ENCODE results near the gene PCBD2.

DNA sequence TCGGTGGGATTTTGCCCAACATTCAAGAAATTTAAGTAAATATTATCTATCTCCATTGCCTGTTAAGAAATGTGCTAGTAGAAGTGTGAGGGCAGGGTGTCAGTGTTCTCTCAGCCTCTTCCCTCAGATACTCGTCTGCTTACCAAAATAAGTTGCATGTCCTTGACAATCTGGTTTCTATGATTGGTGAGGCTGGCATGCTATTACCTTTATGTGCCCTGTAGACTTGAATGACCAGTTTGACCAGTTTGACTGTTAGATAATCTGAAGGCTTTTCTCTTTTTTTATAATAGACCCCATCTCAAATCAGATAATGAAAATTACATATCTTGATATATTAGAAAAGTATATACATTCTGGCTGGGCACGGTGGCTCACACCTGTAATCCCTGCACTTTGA lies 63.1 kb downstream of the PCBD2 start:
- TF ChIP-seq ZNF384 (IDR thresholded peaks at IDR 0.05): no peak
- no peak for TF ChIP-seq HDGF (IDR thresholded peaks at IDR 0.05; ENCODE audit: borderline replicate concordance)
- TF ChIP-seq FOXK2 (IDR thresholded peaks at IDR 0.05): no peak
